GM12872 (cell line): ENCODE measurements around the gene PLEKHG5.

ENCODE experiments used
- TF ChIP-seq, protein P1 (sequence below): IDR thresholded peaks from 3 replicates; pipeline ENCODE4 v1.5.1; 2011; ENCODE audit warnings: low read depth, mild to moderate bottlenecking, low read length, moderate library complexity; ENCODE audit not compliant: insufficient read depth

Gene PLEKHG5

GRCh38 chr1:6495540-6496364 lies 4.3 kb upstream of the PLEKHG5 start:
- TF ChIP-seq, protein P1, sequence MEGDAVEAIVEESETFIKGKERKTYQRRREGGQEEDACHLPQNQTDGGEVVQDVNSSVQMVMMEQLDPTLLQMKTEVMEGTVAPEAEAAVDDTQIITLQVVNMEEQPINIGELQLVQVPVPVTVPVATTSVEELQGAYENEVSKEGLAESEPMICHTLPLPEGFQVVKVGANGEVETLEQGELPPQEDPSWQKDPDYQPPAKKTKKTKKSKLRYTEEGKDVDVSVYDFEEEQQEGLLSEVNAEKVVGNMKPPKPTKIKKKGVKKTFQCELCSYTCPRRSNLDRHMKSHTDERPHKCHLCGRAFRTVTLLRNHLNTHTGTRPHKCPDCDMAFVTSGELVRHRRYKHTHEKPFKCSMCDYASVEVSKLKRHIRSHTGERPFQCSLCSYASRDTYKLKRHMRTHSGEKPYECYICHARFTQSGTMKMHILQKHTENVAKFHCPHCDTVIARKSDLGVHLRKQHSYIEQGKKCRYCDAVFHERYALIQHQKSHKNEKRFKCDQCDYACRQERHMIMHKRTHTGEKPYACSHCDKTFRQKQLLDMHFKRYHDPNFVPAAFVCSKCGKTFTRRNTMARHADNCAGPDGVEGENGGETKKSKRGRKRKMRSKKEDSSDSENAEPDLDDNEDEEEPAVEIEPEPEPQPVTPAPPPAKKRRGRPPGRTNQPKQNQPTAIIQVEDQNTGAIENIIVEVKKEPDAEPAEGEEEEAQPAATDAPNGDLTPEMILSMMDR: no peak

GRCh38 chr1:6495041-6495441 lies 3.6 kb upstream of the PLEKHG5 start:
- TF ChIP-seq, protein P1: no peak

- TF ChIP-seq, protein P1: no peak
Observed at GRCh38 chr1:6494627-6495026, 3.2 kb upstream of the PLEKHG5 start.

GRCh38 chr1:6491966-6492365 lies 499 bp upstream of the PLEKHG5 start:
- TF ChIP-seq, protein P1: no peak

DNA sequence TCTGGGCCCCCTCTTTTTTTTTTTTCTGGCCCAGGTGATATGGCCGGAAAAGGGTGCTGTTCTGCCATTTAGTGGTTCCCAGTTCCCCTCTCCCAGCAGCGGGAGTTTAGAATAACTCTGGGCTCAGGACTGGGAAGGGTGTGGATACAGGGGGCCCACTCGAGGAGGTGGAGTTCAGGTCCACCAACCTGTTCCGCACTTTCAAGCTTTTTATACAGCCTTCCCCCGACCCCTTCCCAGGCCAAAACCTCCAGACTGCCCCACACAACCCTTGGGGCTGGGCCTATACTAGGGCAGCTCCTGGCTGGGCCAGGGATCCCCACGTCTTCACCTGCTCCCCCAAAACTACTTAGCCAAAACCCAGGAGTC lies 402 bp downstream of the PLEKHG5 start:
- TF ChIP-seq, protein P1: no peak

DNA sequence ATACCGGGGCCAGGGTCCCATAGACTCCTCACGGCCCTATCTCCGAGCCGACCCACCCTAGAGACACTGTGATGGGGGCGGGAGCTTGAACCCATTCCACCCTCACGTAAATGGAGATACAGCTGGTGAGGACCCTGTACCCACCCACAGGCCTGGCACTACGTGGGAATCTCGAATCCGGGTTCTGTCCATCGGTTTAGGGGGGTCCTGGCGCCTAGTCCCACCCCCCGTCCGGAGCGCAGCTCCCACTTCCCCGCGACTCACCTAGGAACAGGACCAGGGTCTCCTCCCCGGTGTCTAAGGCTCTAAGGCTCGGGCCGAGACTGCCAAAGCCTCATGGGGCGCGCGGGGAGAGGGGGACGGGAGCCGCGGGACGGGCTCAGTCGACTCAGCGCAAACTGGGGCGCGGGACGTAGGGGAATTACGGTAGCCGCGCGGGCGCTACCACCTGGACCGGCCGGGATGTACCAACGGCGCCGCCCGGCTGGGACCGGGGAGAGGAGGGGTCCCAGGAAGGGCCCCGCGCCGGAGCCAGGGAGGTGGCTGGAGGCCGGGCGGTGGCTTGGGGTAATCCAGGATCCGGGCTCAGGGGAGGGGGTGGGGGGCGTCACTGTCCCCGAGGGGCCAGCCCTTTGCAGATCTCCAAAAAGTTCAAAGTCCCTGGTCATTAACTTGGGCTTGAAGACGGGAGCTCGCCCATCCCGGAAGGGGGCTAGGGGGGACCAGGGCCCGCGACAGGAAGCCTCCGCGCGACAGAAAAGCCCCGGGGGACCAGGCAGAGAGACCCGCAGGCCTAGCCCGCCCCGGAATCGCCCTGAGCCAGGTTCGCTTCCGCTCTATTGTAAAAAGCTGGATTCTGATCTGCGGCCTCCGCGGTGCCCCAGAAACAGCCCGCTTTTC lies 1.0 kb downstream of the PLEKHG5 start:
- TF ChIP-seq, protein P1: no peak

- TF ChIP-seq, protein P1: peak; percentile 92
Observed at GRCh38 chr1:6489799-6490180, 1.7 kb downstream of the PLEKHG5 start.
